Esophagus squamous epithelium (tissue), 5 donors: ENCODE data around the gene GRXCR2. TPM values are rescaled to one million over a fixed set of nuclear protein-coding genes. Genes with fewer than 3 reads are reported as not detected.

Source experiments
- DNase-seq: peaks from one replicate; lab custom pipeline; 2025; lab: John Stamatoyannopoulos, UW
- H3K27ac ChIP-seq, 4 donors: fragments of 200-600 bp; sonication (generic); one replicate each; pipeline ENCODE4 v1.5.1; 2016 to 2019; ENCODE audit warnings: mild to moderate bottlenecking in 1 of 4
- H3K27me3 ChIP-seq, 4 donors: fragments of 200-600 bp; sonication (generic); 1 replicate in 3 of 4; 2 replicates in 1 of 4; pipeline versions ENCODE4 v1.5.1 to v1.6.0; 2017 to 2021; ENCODE audit warnings: antibody characterized with exemption in 1 of 4
- H3K36me3 ChIP-seq, 3 donors: fragments of 200-600 bp; sonication (generic); one replicate each; pipeline ENCODE4 v1.5.1; 2016 to 2019
- H3K4me1 ChIP-seq, 3 donors: fragments of 200-600 bp; sonication (generic); one replicate each; pipeline ENCODE4 v1.5.1; 2017 to 2019
- H3K4me3 ChIP-seq, 4 donors: fragments of 200-600 bp; sonication (generic); 1 replicate in 3 of 4; 2 replicates in 1 of 4; pipeline ENCODE4 v1.5.1; 2016 to 2019; ENCODE audit warnings: mild to moderate bottlenecking in 2 of 4, moderate library complexity in 1 of 4
- H3K9me3 ChIP-seq, 3 donors: fragments of 200-600 bp; sonication (generic); one replicate each; pipeline ENCODE4 v1.5.1; 2016 to 2019
- CTCF ChIP-seq, 6 experiments: fragments of 450-650 bp in 4 of 6; fragments of 200-600 bp in 2 of 6; sonication (generic) in 2 of 6; IDR thresholded peaks; one replicate each; pipeline ENCODE4 v1.5.1; 2016 to 2019; ENCODE audit warnings: antibody characterized with exemption in 6 of 6, mild to moderate bottlenecking in 4 of 6, moderate library complexity in 4 of 6
- POLR2A ChIP-seq, 4 donors: fragments of 450-650 bp; IDR thresholded peaks; one replicate each; pipeline ENCODE4 v1.6.1; 2017; ENCODE audit warnings: antibody characterized with exemption in 4 of 4, mild to moderate bottlenecking in 4 of 4, moderate library complexity in 3 of 4
- WGBS, 2 donors: methylation state at CpG; one replicate each; pipeline ENCODE4 v1.1.5; 2018; 5-methylcytosine and 5-hydroxymethylcytosine counted together
- intact Hi-C: fragments of 100-400 bp; cut with DNase I; formaldehyde crosslinking; loops from one replicate; pipeline ENCODE4 v1.15.0; 2022
- total RNA-seq, 4 donors: library from RNA; depleted of rRNA; stranded (reverse); fragments of >200 nt; gene quantifications; one replicate each; pipeline ENCODE4 v1.1.0, GENCODE V29; 2016
- donor health status: DM: yes; HTN: yes; CAD: no.

Gene GRXCR2
- total RNA-seq, 4 donors from 2014 or later: not detected

DNA sequence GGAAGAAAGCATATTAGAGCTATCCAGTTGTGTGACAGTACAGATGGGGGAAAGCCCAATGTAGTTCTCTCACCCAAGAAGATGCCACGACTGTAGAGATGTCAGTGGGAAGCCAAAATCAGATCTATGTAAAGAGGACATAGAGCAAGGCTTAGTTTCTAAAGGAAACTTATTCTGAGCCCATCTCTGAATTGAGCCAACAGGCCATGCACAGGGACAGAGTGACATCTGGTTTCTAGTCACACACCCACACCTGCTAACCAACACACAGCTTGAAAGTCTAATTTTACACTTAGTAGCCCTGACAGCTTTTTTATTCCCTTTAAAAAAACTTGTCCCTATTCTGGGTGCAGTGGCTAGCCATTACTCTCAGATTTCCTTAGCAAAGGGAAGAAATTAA, 59.9 kb downstream of the GRXCR2 start:
- intact Hi-C loops: no loop called here
- peaks cover 0 to 26% (median 0%) of the 10 kb centered on the region in 3 donors for H3K36me3 ChIP-seq
- DNase-seq: no peak
- no peaks in the 10 kb centered on the region for H3K27me3 ChIP-seq
- H3K4me1 ChIP-seq: no peaks in the 10 kb centered on the region
- 67% methylated on average over 1 of the region's 1 CpG for WGBS, 2 donors
- no peak overlapping the region for H3K27ac ChIP-seq
- H3K4me3 ChIP-seq: no peak overlapping the region
- TF ChIP-seq CTCF (IDR thresholded peaks at IDR 0.05): no peak
- TF ChIP-seq POLR2A (IDR thresholded peaks at IDR 0.05): no peak
- no peaks in the 10 kb centered on the region for H3K9me3 ChIP-seq

- Histone ChIP-seq H3K36me3 (peaks cover 0 to 21% (median 0%) of the 10 kb centered on the region in 3 donors), H3K9me3 (no peaks in the 10 kb centered on the region), H3K27me3 (no peaks in the 10 kb centered on the region), H3K4me1 (no peaks in the 10 kb centered on the region), H3K27ac (no peak overlapping the region), H3K4me3 (no peak overlapping the region)
- DNase-seq: no peak
- intact Hi-C loops: no loop called here
- WGBS, 2 donors: 83 to 84% methylated on average over 3 of the region's 3 CpGs
- TF ChIP-seq CTCF (IDR thresholded peaks at IDR 0.05) (peak in 2 of 6 experiments; percentile 23 to 50), POLR2A (IDR thresholded peaks at IDR 0.05) (no peak)
Observed at GRCh38 chr5:145811834-145812625, 60.8 kb downstream of the GRXCR2 start.

Other genes starting within 250 kb of the GRXCR2 start
- 10 to 100 TPM in 1 of 4 donors, 1 to 10 TPM in 2, under 1 TPM in 1; 0.68 to 12.6 (median 6.5) TPM for gene PRELID2, start 37.7 kb downstream of the GRXCR2 start, total RNA-seq
- 10 to 100 TPM; 33.4 to 63.1 (median 59.1) TPM for gene SH3RF2, start 63.6 kb upstream of the GRXCR2 start, total RNA-seq
- not detected for gene PLAC8L1, start 232.6 kb upstream of the GRXCR2 start, total RNA-seq